Naive thymus-derived CD8-positive, alpha-beta T cell (primary cell): ENCODE data around the gene BCR. TPM values are rescaled to one million over a fixed set of nuclear protein-coding genes. Genes with fewer than 3 reads are reported as not detected.
A peak's percentile ranks its signal among the peaks of the same experiment; 100 is the strongest.

Source experiments
- ATAC-seq, 2 donors: fragments of 150-1000 bp; cut with Tn5 transposase in 1 of 2; sonication (Bioruptor Pico), chemical (Tn5 transposase) in 1 of 2; 1 replicate in 1 of 2; 2 replicates in 1 of 2; pipeline ENCODE4 v1.10.0; 2021; ENCODE audit warnings: mild to moderate bottlenecking in 2 of 2, moderate library complexity in 2 of 2
- POLR2A ChIA-PET: fragments of 350-600 bp; sonication (Branson Sonifier 250); formaldehyde crosslinking; loops from one replicate; lab custom pipeline; 2021; ENCODE audit warnings: antibody characterized with exemption; lab: Charles Lee
- DNase-seq, 10 donors: peaks; one replicate each; pipeline versions ENCODE4 v3.0.0 to v3.0.0-alpha.2; 2020 to 2022
- H3K27ac Mint-ChIP-seq, 10 donors: one replicate each; pipeline ENCODE4 v1.8.0; 2020 to 2022; ENCODE audit warnings: mild to moderate bottlenecking in 10 of 10, mixed read lengths in 10 of 10, moderate library complexity in 4 of 10, inconsistent platforms in 1 of 10
- H3K27me3 Mint-ChIP-seq, 5 donors: one replicate each; pipeline ENCODE4 v1.8.0; 2021 to 2022; ENCODE audit warnings: mixed read lengths in 5 of 5
- H3K36me3 Mint-ChIP-seq, 3 donors: one replicate each; pipeline ENCODE4 v1.8.0; 2020 to 2022; ENCODE audit warnings: mixed read lengths in 3 of 3, mild to moderate bottlenecking in 2 of 3, inconsistent platforms in 1 of 3
- H3K4me1 Mint-ChIP-seq, 4 donors: one replicate each; pipeline ENCODE4 v1.8.0; 2021 to 2022; ENCODE audit warnings: mixed read lengths in 4 of 4
- H3K4me3 Mint-ChIP-seq, 10 donors: one replicate each; pipeline ENCODE4 v1.8.0; 2020 to 2022; ENCODE audit warnings: mild to moderate bottlenecking in 10 of 10, mixed read lengths in 10 of 10, moderate library complexity in 6 of 10, inconsistent platforms in 1 of 10
- H3K9me3 Mint-ChIP-seq, 9 donors: one replicate each; pipeline ENCODE4 v1.8.0; 2020 to 2022; ENCODE audit warnings: mixed read lengths in 9 of 9, mild to moderate bottlenecking in 3 of 9, inconsistent platforms in 1 of 9, moderate library complexity in 1 of 9
- polyA plus RNA-seq, 3 donors: library from polyadenylated mRNA; unstranded; fragments of 300-500 nt; fragmentation: Illumina TruSeq; gene quantifications; one replicate each; pipeline ENCODE4 v1.2.3, GENCODE V29; 2021
- total RNA-seq, 8 experiments: library from RNA in 2 of 8; stranded (reverse) in 2 of 8; gene quantifications; one replicate each; pipeline ENCODE4 v1.2.3 and lab custom pipeline; 2021 to 2026

The BCR gene
- total and polyA plus RNA-seq, 5 experiments from 2014 or later = 3.8 to 76.9 (median 18.3) TPM

- Mint-ChIP-seq H3K9me3 (no peaks in the 10 kb centered on the region), H3K4me3 (no peak overlapping the region), H3K27ac (no peak overlapping the region), H3K4me1 (peaks cover 2 to 36% (median 14%) of the 10 kb centered on the region in 4 donors), H3K36me3 (peaks cover 0 to 30% (median 2%) of the 10 kb centered on the region in 3 donors), H3K27me3 (no peaks in the 10 kb centered on the region)
- DNase-seq (no peak), ATAC-seq (no peak)
- POLR2A ChIA-PET = interaction anchor here (1.4 to 1.5 kb wide), 4 partner anchors 100 to 106 kb away, joined by 4 to 9 read pairs (median 6); partner anchors contain the start of gene BCR
Measured at GRCh38 chr22:23282516-23282915, 102.2 kb downstream of the BCR start.

GRCh38 chr22:23282986-23283385 lies 102.7 kb downstream of the BCR start:
- ATAC-seq (no peak), DNase-seq (no peak)
- Mint-ChIP-seq H3K27ac (peak overlapping the region in 1 of 10 donors; percentile 19), H3K4me1 (peaks cover 2 to 33% (median 14%) of the 10 kb centered on the region in 4 donors), H3K9me3 (no peaks in the 10 kb centered on the region), H3K4me3 (no peak overlapping the region), H3K27me3 (no peaks in the 10 kb centered on the region), H3K36me3 (peaks cover 0 to 33% (median 2%) of the 10 kb centered on the region in 3 donors)
- POLR2A ChIA-PET = interaction anchor here (1.5 kb wide), 2 partner anchors 101 to 103 kb away, joined by 4 to 6 read pairs; partner anchors contain the start of gene BCR

- POLR2A ChIA-PET = no interaction called here
- Mint-ChIP-seq H3K36me3 (peaks cover 0 to 38% (median 2%) of the 10 kb centered on the region in 3 donors), H3K4me3 (no peak overlapping the region), H3K4me1 (peaks cover 2 to 28% (median 14%) of the 10 kb centered on the region in 4 donors), H3K9me3 (no peaks in the 10 kb centered on the region), H3K27ac (no peak overlapping the region), H3K27me3 (no peaks in the 10 kb centered on the region)
- no peak for ATAC-seq
- no peak for DNase-seq
Measured at GRCh38 chr22:23283591-23284503, 103.5 kb downstream of the BCR start.

GRCh38 chr22:23284504-23285033 lies 104.3 kb downstream of the BCR start:
- no peak for DNase-seq
- H3K4me1 Mint-ChIP-seq = peaks cover 2 to 23% (median 11%) of the 10 kb centered on the region in 4 donors
- H3K9me3 Mint-ChIP-seq = no peaks in the 10 kb centered on the region
- peaks cover 0 to 40% (median 5%) of the 10 kb centered on the region in 3 donors for H3K36me3 Mint-ChIP-seq
- no peak overlapping the region for H3K4me3 Mint-ChIP-seq
- H3K27ac Mint-ChIP-seq = peak overlapping the region in 1 of 10 donors; percentile 25
- POLR2A ChIA-PET = no interaction called here
- H3K27me3 Mint-ChIP-seq = no peaks in the 10 kb centered on the region
- no peak for ATAC-seq

GRCh38 chr22:23285236-23285635 lies 104.9 kb downstream of the BCR start:
- Mint-ChIP-seq H3K27ac (no peak overlapping the region), H3K27me3 (no peaks in the 10 kb centered on the region), H3K4me3 (no peak overlapping the region), H3K4me1 (peaks cover 2 to 21% (median 13%) of the 10 kb centered on the region in 4 donors), H3K9me3 (no peaks in the 10 kb centered on the region), H3K36me3 (peaks cover 0 to 44% (median 5%) of the 10 kb centered on the region in 3 donors)
- ATAC-seq = no peak
- no peak for DNase-seq
- POLR2A ChIA-PET = no interaction called here

GRCh38 chr22:23285734-23286133 lies 105.4 kb downstream of the BCR start:
- no peak overlapping the region for H3K4me3 Mint-ChIP-seq
- peaks cover 0 to 45% (median 5%) of the 10 kb centered on the region in 3 donors for H3K36me3 Mint-ChIP-seq
- H3K9me3 Mint-ChIP-seq = no peaks in the 10 kb centered on the region
- ATAC-seq (no peak), DNase-seq (no peak)
- POLR2A ChIA-PET = no interaction called here
- H3K27ac Mint-ChIP-seq = no peak overlapping the region
- H3K27me3 Mint-ChIP-seq = no peaks in the 10 kb centered on the region
- peaks cover 2 to 16% (median 10%) of the 10 kb centered on the region in 4 donors for H3K4me1 Mint-ChIP-seq

GRCh38 chr22:23286296-23286695 lies 106.0 kb downstream of the BCR start:
- peak overlapping the region in 1 of 10 donors; percentile 38 for H3K27ac Mint-ChIP-seq
- no peak for ATAC-seq
- DNase-seq = no peak
- POLR2A ChIA-PET = no interaction called here
- no peaks in the 10 kb centered on the region for H3K9me3 Mint-ChIP-seq
- H3K27me3 Mint-ChIP-seq = no peaks in the 10 kb centered on the region
- peaks cover 0 to 13% (median 5%) of the 10 kb centered on the region in 4 donors for H3K4me1 Mint-ChIP-seq
- H3K36me3 Mint-ChIP-seq = peaks cover under 1 to 50% (median 5%) of the 10 kb centered on the region in 3 donors
- H3K4me3 Mint-ChIP-seq = no peak overlapping the region

GRCh38 chr22:23287136-23288095 lies 107.1 kb downstream of the BCR start:
- Mint-ChIP-seq H3K27ac (peak overlapping the region in 3 of 10 donors; percentile 13 to 74 (median 63)), H3K4me3 (no peak overlapping the region), H3K36me3 (peaks cover 4 to 58% (median 10%) of the 10 kb centered on the region in 3 donors), H3K4me1 (peaks cover 0 to 5% (median 2%) of the 10 kb centered on the region in 4 donors), H3K9me3 (no peaks in the 10 kb centered on the region), H3K27me3 (no peaks in the 10 kb centered on the region)
- POLR2A ChIA-PET = interaction anchor here (0.6 kb wide), 1 partner anchor 104 kb away, joined by 3 read pairs; no protein-coding TSS in a partner anchor
- ATAC-seq (no peak), DNase-seq (no peak)

GRCh38 chr22:23288301-23289129 lies 108.2 kb downstream of the BCR start:
- DNase-seq (no peak), ATAC-seq (no peak)
- peaks cover 4 to 69% (median 13%) of the 10 kb centered on the region in 3 donors for H3K36me3 Mint-ChIP-seq
- peaks cover 0 to 5% (median 2%) of the 10 kb centered on the region in 4 donors for H3K4me1 Mint-ChIP-seq
- POLR2A ChIA-PET = interaction anchor here (2.6 kb wide), 1 partner anchor 109 kb away, joined by 11 read pairs; the partner anchor contains the start of gene BCR
- H3K27ac Mint-ChIP-seq = peak overlapping the region in 1 of 10 donors; percentile 63
- no peaks in the 10 kb centered on the region for H3K27me3 Mint-ChIP-seq
- H3K4me3 Mint-ChIP-seq = peak overlapping the region in 1 of 10 donors; percentile 45
- no peaks in the 10 kb centered on the region for H3K9me3 Mint-ChIP-seq

- Mint-ChIP-seq H3K36me3 (peaks cover 4 to 75% (median 17%) of the 10 kb centered on the region in 3 donors), H3K4me1 (peaks cover 0 to 5% (median 2%) of the 10 kb centered on the region in 4 donors), H3K27me3 (no peaks in the 10 kb centered on the region), H3K9me3 (no peaks in the 10 kb centered on the region), H3K4me3 (no peak overlapping the region), H3K27ac (no peak overlapping the region)
- ATAC-seq (no peak), DNase-seq (no peak)
- POLR2A ChIA-PET = interaction anchor here (0.6 to 2.6 kb wide), 2 partner anchors 40 to 110 kb away, joined by 3 to 11 read pairs; partner anchors contain the start of gene BCR
Measured at GRCh38 chr22:23289130-23289503, 108.8 kb downstream of the BCR start.
